Measurements from ENCODE around the gene SOHLH1.

DNA sequence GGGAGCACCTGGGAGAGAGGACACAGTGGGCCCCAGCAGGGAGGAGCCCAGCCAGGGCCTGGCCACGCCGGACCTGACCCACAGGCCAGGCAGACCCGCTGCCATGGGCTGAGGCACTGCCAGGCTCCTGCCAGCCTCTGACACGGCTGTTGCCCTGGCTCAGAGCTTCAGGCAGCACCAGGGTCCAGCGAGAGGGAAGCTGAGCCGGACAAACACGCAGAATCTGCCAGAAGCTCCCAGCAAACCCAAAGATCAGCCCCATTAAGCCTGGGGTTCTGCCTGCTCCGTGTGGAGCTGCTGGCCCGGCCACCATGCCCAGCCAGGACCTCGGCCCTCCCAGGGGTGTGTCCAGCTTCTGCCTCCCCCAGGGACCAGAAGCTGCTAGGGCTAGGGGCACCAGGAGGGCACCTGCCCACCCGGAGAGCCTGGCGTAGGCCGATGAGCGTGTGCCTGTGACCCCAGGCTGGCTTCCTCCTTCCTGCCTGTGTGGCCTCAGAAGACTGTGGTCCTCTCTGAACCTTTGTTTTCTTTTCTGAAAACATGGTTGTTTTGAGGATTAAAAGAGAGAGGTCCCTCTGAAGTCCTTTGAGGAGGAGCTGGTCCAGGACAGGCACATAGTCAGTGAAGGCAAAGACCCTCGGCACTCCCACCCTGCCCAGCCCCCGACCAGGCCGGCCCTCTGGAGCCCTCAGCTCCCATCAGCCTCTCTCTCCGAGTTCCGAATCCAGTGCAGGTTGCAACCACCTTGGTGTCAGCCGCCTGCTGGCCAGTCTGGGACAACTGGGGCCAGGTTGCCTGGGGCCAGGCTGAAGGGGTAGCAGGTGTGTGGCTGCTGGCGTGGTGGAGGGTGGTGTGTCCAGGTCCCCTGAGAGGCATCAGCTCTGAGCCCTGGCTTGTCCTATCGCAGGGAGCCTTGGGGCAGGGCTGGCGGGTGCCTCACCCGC, 42.3 kb upstream of the SOHLH1 start:
- TF ChIP-seq, protein P1, sequence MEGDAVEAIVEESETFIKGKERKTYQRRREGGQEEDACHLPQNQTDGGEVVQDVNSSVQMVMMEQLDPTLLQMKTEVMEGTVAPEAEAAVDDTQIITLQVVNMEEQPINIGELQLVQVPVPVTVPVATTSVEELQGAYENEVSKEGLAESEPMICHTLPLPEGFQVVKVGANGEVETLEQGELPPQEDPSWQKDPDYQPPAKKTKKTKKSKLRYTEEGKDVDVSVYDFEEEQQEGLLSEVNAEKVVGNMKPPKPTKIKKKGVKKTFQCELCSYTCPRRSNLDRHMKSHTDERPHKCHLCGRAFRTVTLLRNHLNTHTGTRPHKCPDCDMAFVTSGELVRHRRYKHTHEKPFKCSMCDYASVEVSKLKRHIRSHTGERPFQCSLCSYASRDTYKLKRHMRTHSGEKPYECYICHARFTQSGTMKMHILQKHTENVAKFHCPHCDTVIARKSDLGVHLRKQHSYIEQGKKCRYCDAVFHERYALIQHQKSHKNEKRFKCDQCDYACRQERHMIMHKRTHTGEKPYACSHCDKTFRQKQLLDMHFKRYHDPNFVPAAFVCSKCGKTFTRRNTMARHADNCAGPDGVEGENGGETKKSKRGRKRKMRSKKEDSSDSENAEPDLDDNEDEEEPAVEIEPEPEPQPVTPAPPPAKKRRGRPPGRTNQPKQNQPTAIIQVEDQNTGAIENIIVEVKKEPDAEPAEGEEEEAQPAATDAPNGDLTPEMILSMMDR (IDR thresholded peaks at IDR 0.05; ENCODE audit: insufficient read depth, low read length, poor library complexity, severe bottlenecking): no peak
- TF ChIP-seq EZH2phosphoT487 (conservative IDR thresholded peaks at IDR 0.05; ENCODE audit: low read length): no peak
